Inflammatory macrophage treated with lipopolysaccharide for 1 hour (primary cell): ENCODE measurements around the gene NR3C1.

Source experiments
- DNase-seq, 2 donors: peaks; one replicate each; pipeline ENCODE4 v3.0.0-alpha.2; 2020 to 2022

The NR3C1 gene

DNA sequence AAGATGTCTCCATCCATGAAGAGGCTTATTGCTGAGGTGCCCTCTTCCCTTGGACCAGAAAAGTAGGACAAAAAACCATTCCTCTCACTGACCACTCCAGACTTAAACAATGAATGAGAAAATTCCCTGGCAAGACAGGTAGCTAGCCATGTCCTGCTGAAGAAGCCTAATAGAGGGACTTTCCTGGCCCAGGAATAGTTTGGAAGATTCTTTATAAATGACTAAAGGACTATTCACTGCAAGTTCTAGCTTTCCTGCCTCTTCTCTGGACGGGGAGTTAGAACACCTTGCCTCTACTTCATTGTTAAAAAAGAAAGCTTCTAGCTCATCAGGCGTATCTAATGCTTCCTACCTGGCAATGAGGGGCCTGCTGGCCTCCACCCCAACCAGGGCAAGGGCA is 153.6 kb downstream of the NR3C1 start:
- DNase-seq, result no peak

DNA sequence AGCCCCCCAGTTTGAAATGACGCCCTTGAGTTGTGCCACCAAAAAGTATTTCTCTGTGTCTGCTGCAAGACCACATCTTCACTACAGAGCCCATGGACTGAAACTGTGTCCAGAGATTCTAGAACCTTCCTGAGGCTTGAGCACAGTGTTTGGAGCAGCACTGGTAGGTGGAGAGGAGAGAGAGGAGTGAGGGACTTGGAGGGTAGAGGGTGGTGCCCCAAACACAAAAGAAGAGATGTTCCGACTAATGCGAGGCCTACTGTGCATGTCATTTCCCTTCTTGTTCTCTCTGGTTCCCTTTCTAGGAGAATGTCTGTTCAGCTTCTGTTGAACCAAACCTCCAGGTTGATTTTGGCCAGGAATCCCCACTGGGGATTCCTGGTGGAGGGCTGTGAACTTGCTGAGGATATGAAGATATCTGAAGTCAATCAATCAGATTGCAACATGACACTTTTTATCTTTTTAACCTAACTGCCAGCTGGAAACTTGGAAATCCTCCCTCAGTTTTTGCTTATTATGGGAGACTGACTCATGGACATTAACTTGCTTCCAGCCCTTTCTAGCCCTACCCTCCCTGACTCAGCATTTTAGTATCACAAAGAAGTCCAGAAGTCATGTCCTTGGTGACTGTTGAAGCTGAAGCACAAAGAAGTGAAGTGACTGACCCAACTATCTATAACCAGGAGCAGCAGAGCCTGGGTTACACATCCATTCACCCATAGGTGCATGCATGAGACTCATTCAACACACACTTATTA is 154.5 kb downstream of the NR3C1 start:
- DNase-seq, result peak; percentile 28 to 29

DNA sequence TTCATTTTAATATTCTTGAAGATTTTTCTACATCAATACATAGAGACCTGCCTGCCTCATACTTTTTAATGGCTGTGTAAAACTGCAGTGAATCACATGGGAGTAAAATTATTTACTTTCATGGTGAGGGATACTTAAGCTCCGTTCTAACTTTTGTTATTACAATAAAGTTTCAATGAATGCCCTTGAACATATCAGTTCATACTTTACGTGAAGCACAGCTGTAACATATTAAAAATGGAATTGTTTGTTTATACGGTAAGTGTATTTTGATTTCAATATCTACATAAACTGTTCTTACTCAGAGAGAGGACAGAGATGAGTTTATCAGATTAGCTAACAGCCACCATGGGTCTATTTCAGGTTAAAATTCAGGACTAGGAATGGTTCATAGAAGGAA is 155.1 kb downstream of the NR3C1 start:
- no peak for DNase-seq

DNA sequence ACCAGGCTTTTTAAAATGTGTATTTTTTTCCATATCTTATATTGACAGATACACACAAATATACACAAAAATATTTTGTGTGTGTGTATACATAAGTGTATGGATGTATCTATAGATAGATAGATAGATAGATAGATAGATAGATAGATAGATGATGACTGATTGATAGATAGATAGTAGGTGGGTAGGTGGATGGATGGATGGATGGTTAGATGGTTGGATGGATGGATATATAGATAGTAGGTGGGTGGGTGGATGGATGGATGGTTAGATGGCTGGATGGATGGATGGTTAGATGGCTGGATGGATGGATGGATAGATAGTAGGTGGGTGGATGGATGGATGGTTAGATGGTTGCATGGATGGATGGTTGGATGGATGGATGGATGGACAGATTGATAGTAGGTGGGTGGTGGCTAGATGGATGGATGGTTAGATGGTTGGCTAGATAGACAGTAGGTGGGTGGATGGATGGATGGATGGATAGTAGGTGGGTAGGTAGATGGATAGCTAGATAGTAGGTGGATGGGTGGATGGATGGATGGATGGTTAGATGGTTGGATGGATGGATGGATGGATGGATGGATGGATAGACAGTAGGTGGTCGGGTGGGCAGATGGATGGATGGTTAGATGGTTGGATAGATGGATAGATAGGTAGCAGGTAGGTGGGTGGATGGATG is 156.2 kb downstream of the NR3C1 start:
- no peak for DNase-seq

DNA sequence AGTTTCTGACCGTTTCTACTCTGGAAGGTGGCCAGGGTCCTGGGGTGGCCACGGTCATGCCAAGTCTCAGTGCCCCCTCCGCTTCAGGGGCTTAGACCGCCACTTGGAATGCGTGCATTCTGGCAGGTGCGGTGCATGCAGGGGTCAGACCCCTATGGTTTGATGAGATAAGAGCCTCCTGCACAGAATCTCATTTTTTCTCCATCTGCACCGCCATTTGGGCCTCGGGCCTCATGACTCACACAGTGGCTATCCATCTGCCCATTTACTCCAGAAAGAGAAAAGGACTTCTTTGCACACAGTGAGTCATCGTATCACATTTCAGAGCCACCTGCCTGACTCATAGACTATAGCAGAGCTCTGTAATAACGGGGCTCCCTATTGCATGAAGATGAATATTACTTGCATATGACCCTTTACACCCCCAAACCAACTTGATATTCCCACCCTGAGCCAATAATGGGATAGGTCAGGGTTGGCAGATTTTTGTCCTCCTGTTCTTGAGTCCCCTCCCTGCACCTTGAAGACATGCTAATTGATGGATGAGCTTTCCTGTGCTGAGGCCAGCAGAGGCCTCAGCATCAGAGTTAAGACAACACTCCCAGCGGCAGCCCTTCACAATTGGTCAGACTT is 157.4 kb downstream of the NR3C1 start:
- no peak for DNase-seq

DNA sequence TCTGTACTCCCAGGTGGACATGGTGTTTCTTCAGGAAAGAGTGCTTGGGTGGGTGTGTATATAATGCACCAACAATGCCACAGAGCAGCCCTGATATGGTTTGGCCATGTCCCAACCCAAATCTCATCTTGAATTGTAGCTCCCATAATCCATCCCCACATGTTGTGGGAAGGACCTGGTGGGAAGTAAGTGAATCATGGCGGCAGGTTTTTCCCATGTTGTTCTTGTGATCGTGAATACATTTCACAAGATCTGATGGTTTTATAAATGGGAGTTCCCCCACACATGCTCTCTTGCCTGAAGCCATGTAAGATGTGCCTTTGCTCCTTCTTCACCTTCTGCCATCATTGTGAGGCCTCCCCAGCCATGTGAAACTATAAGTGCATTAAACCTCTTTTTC is 158.5 kb downstream of the NR3C1 start:
- peak in 1 of 2 donors; percentile 43 for DNase-seq

DNA sequence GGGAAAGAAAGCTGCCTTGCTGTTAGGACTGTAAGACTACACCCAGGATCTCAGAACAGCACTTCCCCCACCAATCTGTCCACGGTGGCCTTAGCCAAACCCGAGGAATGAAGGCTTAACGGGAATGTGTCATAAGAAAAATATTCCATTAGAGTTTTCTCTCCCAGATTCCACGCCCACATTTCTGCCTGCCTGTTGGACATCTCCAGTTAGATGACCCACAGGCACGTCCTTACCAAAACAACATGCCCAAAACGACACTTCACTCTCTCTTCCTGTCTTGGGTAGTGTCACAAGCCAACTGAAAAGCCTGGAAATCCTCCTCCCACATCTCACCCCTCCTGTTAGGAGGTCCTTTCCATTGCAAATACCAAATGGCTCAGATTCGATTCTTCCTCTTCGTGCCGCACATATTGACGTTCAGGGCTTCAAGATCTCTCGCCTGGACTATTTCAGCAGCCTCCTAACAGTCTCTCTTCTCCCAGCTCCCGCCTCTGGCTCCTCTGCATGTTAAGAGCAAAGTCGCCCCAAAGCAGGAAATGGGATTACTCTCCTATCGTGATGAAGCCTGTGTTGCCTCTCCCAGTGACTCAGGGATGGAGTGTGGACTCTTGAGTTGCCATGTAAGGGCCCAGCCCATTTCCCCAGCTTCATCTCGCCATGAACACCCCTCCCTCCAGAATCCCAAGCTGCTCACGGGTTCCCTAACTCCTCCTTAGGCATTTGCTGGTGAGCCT is 159.3 kb downstream of the NR3C1 start:
- DNase-seq, result no peak

DNA sequence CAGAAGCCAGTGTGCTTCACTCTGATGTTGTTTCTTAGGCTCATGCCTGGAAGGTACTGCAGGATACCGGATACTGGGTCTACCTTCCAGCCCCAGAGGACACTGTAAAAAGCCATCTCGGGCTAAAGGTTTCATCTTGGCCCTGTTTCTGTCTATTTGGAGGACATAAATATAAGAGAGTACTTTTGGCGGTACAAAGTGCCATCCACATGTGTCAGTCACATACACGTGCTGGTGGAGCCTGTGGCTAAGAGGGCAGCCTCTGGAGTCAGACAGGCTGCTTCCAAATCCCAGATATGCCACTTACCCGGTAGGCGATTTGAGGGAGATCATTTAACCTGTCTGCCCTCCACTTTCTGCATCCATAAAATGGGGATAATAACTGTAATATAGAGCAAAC is 160.4 kb downstream of the NR3C1 start:
- DNase-seq, result no peak

DNA sequence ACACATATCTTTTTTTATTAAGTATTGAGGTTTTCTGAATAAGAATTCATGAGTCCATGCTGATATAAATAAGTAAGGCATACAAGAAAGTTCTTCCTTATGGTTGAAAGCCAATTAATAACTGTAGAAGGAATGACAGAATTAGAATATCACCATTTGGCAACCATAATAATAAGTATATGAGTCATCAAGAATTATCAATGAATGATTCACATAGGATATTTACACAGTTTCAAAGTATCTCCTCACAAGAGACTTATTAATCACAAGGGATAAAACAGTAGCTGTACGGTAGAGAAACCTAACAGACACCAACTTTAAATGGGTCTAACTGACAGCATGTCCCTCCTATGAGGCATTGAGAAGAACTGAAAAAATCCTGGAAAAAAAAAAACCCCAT is 161.6 kb downstream of the NR3C1 start:
- no peak for DNase-seq

DNA sequence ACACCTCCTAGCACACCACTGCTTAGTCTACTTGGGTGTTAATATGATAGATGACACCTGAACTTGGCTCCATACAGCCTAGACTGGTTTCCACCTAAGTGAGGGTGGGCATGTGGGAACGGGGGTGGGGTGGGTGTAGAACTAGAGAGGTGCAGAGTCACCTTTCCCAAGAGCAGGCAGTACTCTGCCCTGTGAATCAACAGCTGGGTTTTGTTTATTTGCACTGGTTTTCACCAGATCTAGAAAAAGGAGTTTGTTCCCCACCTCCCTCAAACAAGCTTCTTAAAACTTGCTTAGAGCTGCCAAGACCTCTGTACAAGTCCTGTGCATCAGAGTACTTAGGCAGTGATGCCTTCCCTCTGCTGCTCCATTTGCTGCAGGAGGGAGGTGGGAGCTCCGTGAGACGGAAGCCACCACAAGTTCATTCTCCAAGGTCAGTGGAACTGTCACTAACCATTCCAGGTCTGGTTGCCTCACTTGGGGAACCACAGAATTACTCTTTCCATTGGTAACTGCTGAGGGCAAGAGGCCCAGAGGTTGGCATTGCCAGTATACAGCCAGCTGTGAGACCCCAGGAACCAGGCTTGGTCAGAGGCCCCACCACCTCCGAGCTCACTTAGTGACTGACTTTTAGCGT is 163.5 kb downstream of the NR3C1 start:
- DNase-seq, result peak; percentile 34 to 39

DNA sequence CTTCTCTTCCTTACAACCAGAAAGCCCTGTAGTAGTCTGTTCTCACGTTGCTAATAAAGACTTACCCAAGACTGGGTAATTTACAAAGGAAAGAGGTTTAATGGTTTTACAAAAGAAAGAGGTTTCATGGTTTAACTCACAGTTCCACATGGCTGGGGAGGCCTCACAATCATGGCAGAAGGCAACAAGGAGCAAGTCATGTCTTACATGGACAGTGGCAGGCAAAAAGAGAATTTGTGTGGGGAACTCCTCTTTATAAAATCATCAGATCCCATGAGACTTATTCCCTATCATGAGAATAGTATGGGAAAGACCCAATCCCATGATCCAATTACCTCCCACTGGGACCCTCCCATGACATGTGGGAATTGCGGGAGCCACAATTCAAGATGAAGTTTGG is 164.9 kb downstream of the NR3C1 start:
- DNase-seq, result no peak

DNA sequence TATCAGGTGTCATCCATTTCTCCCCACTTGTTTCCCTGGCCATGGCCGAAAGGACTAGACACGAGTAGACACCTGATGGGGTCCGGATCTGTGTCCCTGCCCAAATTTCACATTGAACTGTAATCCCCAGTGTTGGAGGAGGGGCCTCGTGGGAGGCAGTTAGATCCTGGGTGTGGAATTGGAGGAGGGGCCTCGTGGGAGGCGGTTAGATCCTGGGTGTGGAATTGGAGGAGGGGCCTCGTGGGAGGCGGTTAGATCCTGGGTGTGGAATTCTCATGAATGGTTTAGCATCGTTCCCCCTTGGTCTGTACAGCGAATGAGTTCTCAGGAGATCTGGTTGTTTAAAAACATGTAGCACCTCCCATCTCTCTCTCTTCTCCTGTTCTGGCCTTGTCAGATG is 165.8 kb downstream of the NR3C1 start:
- no peak for DNase-seq

DNA sequence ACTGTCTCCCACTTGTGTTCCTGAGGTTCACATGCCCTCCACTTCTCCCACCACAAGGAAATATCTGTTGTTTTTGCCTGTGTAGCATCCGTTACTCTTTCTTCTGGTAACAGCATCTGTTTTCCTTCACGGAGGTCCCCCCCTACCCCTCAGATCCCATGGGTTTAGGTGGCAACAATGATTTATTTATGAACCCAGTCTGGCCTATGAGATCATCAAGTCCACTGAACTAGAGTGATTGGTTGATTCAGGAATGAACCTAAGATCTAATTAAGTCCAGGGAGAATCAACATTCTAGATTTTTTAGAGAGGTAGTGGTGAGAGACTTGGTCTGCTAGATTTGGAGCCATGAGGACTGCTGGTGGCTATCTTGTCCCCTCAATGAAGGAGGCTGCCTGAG is 166.8 kb downstream of the NR3C1 start:
- DNase-seq, result no peak

DNA sequence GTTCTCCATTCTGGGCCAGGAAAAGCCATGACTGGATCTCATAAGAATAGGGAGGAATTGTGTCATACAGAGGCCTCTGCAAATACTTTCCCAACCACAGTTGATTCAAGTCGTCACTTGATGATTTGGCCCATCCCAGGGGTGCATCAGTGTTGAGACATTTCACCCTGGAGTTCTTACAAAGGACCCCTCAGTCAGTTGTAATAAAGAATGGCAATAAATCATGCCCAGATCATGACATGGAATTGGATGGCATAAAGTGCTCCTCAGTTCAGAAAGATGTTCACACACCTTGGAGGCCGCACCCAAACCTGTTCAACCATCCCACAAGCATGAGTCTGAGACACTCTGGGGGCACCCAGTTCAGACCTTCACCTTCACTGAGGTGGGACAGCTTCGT is 168.1 kb downstream of the NR3C1 start:
- no peak for DNase-seq

DNA sequence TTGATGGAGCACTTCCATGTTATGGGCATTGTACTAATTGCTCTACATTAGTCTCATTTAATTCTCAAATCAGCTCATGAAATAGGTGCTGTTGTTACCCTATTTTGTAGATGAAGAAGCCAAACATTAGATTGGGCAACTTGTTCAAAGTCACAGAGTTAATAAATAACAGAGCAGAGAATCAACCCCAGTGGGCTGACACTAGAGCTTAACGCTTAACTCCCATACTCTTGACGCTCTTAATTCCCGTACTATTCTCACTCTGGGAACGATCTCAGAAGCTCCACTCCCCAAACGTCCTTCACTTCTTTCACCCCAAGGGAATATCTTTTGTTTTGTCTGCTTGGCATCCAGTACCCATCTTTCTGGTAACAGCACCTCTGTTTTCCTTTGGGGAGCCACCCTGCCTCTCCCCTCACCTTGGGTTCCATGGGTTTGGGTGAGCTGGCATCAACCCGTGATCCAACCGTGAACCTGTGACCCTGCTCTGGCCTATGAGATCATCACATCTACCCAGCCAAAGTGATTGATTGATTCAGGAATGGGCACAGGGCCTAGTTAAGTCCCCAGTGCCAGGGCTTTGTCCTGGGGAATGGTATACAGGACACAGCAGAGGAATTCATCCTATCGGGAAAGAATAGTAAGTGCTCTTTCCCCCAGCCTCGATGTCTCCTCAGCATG is 169.2 kb downstream of the NR3C1 start:
- no peak for DNase-seq

DNA sequence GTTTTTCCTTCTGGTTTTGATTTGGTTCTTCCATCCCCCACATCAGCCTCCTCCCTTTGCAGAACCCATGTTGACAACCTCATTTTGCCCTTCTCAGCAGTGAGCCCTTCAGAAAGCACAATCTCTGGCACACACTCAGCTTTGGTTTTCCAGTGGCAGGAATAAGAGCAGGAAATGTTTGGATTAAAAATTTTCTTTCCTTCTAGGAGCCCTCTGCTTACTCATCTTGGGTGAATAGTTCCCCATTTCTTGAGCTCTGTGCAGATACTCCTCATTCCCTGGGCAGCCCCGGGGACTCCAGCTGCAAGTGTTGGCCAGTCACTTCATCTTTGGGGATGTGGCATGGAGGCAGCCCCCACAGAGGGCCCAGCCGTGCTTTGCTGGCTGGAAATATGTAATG is 170.5 kb downstream of the NR3C1 start:
- DNase-seq, result peak; percentile 40 to 65

DNA sequence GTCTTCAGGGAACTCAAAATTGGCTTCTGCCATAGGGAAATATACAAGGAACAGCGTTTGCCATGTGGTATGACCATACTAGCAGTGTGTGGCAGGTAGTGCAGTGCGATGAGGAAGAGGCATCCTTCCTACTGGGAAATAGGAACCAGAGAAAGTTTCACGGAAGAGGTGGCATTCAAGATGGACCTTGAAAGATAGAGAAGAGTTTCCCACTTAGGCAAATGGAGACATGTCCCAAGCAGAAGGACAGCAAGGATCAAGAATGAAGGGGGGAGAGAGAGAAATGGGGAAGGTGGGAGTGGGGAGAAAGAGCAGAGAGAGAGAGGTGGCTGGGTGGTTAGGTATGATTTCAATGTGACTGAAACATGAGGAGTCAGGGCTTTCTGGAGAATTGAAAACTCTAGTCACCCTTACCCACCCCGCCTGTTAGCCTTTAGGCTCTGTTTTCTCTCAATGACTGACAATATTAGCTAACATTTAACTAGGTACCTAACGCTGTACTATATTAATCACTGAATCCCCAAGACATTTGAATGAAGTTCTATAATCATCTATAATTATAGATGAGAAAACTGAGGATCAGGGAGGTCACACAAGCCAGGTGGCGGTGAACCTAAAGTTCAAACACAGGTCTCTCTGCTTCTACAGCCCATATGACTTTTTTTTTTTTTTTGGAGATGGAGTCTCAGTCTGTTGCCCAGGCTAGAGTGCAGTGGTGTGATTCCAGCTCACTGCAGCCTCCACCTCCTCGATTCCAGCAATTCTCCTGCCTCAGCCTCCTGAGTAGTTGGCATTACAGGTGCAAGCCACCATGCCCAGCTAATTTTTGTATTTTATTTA is 171.3 kb downstream of the NR3C1 start:
- no peak for DNase-seq

DNA sequence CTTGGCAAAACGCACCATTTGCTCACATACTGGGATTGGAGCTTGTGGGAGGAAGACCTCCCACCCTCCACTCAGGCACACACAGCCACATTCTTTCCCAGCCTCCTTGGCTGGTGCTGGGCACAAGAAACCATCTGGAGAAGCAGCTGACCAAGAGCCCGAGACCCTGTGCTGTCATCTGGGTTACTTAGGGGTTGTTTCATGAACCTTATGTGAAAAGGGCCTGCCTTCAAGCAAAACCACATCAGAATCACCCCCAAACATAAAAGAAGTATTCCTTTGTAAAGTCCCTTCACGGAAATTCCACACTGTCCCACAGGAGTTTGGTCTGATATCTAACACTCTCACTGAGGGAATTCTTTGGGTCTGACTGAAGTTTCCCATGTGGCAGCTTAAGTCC is 172.1 kb downstream of the NR3C1 start:
- no peak for DNase-seq

DNA sequence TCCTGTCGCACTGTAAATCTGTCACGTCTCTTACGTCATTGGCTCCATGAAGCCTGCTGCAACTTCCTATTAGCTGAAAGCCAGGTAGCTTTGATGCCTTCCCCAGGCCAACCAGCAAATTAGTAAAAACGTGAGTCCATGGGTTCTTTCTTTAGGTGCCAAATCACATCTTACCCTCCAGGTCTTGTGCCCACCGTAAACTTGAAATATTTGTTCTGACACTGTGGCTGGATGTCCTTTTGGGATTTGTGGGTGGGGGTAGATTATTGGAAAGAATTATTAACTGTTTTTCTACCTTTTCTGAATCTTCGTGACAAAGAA is 172.8 kb downstream of the NR3C1 start:
- no peak for DNase-seq

DNA sequence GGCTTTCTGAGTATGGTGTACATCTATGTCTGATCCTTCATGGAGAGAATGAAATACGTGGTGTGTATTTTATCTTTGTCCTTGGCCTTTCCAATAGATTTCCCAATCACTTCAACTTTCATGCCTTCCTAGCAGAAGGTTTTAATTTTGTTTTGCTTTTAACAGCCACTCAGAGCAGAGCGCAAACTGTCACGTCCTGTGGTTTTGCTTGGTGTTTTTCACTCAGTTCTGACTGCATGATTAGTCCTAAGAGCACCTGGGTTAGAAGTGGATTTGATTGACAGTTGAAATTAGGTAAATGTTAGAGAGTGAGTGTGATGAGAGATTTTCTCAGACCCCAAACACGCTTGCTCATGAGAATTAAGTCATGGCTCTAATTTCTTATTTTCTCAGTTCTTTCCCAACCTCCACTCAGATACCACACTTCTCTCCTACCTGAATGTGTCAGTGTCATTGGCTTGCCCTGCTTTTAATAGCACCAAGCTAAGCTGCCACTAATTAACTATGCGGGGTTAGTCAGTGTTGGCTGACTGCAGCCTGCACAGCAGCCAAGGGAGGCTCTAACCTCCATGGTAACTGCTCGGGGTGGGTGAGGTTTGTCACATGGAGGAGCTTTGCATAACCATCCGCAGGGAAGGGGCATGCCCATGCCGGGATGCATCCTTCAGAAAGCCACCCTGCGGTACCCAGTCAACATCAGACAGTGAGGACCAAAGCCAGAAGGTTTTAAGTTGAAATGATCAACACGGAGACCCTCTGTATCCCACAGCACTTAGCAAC is 173.4 kb downstream of the NR3C1 start:
- DNase-seq, result no peak

DNA sequence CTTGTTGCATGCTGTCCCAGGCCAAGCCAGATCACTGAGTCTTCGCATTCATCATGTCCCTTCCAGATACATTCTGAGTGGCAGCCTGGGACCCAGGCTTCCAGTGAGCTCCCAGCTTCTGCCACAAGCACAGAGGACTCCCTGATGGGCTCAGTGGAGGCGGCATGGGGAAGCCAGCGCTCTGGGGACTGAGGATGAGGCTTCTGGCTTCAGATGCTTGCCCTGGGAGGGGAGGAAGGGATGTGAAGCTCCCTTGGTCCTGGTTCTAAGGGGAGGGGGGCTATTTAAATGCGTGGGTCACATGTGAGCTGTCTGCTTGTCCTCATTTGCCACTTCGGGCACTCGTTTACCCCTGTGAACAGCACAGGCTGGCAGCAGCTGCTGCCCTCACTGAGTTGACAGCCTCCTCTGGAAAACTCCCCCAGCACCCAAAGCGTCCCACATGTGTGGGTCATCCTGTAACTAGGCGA is 174.0 kb downstream of the NR3C1 start:
- DNase-seq, result no peak
